HFF-Myc (cell line): ENCODE data around the gene LAMC1.

Source experiments
- DNase-seq: peaks from one replicate; pipeline ENCODE4 v3.0.0-alpha.2; 2011; ENCODE audit warnings: low read depth; ENCODE audit errors: extremely low read depth
- H3K4me3 ChIP-seq: replicated peaks from 2 replicates; pipeline ENCODE4 v1.5.1; 2011; ENCODE audit warnings: low read depth, mild to moderate bottlenecking, control low read depth, low read length
- CTCF ChIP-seq: IDR thresholded peaks from 2 replicates; pipeline ENCODE4 v1.5.1; 2012; ENCODE audit warnings: mild to moderate bottlenecking, low read depth, low read length, control low read depth; ENCODE audit errors: missing control alignments

LAMC1 gene

DNA sequence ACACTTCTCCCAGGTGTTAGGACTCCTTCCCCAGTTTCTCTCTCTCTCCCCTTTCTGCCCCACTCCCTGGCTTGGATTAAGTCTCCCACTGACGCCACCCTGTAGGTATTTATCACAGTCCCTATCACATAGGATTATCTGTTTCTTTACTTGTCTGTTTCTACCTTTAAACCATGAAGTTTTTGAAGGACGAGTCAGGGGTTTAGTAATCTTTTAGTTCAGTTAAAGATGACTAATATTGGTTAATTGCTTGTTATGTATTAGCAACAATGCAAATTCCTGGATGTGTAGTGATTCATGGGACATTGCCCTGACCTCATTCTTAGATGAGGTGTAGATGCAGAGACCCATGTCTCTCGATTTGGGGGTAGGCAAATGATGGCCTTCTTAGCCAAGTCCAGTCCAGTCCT lies 6.4 kb downstream of the LAMC1 start:
- no peak for TF ChIP-seq CTCF
- no peak overlapping the region for H3K4me3 ChIP-seq
- DNase-seq: no peak

- no peak overlapping the region for H3K4me3 ChIP-seq
- TF ChIP-seq CTCF: no peak
- DNase-seq: no peak
These were observed 6.8 kb downstream of the LAMC1 start for GRCh38 chr1:183030053-183030452.

DNA sequence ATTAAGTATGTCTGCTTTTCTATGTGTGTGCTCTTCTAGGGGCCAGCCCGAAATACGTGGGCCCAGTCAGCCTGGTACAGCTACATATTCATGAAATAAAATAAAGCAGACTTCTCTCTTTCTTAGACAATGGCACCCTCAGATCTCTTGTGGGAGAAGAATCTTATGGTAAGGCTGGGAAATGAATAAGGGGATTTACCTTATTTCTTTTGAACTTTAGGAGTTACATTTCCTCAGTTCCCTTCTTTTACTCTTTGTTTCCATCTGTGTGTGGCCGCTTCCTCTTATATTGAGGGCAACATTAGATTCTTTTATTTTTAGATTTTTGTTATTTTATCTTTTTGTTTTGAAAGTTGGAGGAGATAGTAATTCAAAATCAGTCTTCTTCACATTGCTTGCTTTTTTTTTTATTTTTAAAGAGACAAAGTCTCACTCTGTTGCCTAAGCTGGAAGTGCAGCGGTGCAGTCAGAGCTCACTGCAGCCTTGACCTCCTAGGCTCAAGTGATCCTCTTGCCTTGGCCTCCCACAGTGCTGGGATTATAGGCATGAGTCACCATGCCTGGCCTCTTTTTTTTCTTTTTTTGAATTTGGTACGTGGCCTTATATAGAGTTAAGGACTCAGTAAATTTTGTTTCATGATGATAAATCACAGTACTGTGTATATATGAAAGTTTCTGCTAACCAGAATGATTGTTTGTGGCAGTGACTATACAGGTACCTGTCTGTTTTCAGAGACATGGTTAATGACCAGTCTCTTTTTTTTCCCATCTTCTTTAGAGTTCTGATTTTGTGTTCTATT lies 9.1 kb downstream of the LAMC1 start:
- DNase-seq: no peak
- no peak overlapping the region for H3K4me3 ChIP-seq
- no peak for TF ChIP-seq CTCF

DNA sequence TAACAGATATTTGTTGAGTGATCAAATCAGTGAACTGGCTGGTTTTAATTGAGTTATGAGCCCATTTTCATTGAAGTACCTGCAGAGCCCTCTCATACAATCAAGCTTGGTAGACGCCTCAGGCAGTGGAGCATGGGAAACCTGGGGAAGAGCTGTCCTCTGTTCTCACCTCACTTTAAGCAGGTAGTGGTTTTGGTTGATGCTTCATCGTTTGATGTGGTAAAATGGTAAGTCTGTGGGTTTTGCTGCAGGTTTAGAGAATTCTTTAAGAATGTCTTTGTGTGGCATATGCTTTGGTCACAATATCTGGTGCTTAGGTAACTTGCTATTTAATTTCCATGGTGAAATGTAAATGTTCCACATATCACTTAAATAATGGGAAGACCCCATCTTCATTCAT lies 10.0 kb downstream of the LAMC1 start:
- H3K4me3 ChIP-seq: no peak overlapping the region
- no peak for DNase-seq
- TF ChIP-seq CTCF: no peak

- no peak overlapping the region for H3K4me3 ChIP-seq
- TF ChIP-seq CTCF: no peak
These were observed 11.5 kb downstream of the LAMC1 start for GRCh38 chr1:183034682-183035081.

GRCh38 chr1:183038333-183038866 lies 15.2 kb downstream of the LAMC1 start:
- no peak for TF ChIP-seq CTCF
- H3K4me3 ChIP-seq: no peak overlapping the region
- DNase-seq: no peak

More at GRCh38 chr1:183034682-183035081, 11.5 kb downstream of the LAMC1 start:
- DNase-seq: no peak

DNA sequence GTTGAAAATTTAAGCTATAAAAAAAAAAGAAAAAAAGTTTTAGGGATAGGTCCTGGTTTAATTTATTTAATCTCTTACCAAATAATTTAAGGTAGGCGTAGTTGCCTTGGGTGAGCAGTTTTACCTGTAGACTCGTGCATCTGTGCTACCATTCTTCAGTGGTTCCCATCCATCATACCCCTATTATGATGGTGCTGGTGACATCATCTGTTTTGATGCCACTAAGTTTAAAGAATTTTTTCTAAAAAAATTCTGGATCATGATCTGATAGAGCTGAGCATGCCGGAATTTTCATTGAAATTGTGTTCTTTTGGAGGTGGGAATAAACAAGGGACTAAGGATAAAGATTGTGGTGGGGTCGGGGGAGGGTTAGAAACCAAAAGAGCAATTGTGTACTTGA lies 15.7 kb downstream of the LAMC1 start:
- no peak for TF ChIP-seq CTCF
- DNase-seq: no peak
- no peak overlapping the region for H3K4me3 ChIP-seq
